Nephron (organoid): ENCODE measurements around the gene MISP.
A peak's percentile ranks its signal among the peaks of the same experiment; 100 is the strongest.

Experiments
- H3K27ac Mint-ChIP-seq, 3 experiments: 2 replicates each; pipeline ENCODE4 v1.8.0; 2020; ENCODE audit warnings: mixed read lengths in 3 of 3, mild to moderate bottlenecking in 2 of 3, moderate library complexity in 1 of 3
- H3K27me3 Mint-ChIP-seq: 2 replicates; pipeline ENCODE4 v1.8.0; 2021; ENCODE audit warnings: low read depth, mild to moderate bottlenecking, moderate library complexity, mixed read lengths
- H3K36me3 Mint-ChIP-seq: 2 replicates; pipeline ENCODE4 v1.8.0; 2020; ENCODE audit warnings: low read depth, mixed read lengths
- H3K4me1 Mint-ChIP-seq: 2 replicates; pipeline ENCODE4 v1.8.0; 2020; ENCODE audit warnings: mixed read lengths
- H3K4me3 Mint-ChIP-seq, 3 experiments: 2 replicates each; pipeline ENCODE4 v1.8.0; 2020; ENCODE audit warnings: mild to moderate bottlenecking in 3 of 3, mixed read lengths in 3 of 3, moderate library complexity in 2 of 3
- H3K9me3 Mint-ChIP-seq: 2 replicates; pipeline ENCODE4 v1.8.0; 2020; ENCODE audit warnings: mixed read lengths
- TF ChIP-seq, protein P1 (sequence below), 3 experiments: fragments of 200-600 bp; sonication (generic); IDR thresholded peaks; one replicate each; pipeline ENCODE4 v1.5.0; 2021; ENCODE audit warnings: antibody characterized with exemption in 3 of 3; ENCODE audit not compliant: unreplicated experiment in 3 of 3

Gene MISP

DNA sequence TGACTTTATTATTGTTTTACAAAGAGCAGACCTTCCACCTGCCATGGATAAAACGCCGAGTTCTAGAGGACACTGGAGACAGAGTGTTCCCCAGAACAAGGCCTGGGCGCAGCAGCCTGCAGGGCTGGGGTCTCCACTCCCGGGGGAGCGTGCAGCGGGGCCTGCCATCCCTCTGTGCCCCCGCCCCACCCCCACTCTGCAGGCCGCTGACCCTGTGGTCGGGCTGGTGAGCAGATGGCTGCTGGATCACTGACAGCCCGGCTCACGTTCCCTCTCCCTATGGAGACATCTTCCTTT is 37.7 kb downstream of the MISP start:
- peaks cover 14% of the 10 kb centered on the region for H3K4me1 Mint-ChIP-seq
- peak overlapping the region; percentile 81 to 89 (median 81) for H3K27ac Mint-ChIP-seq
- TF ChIP-seq, protein P1, sequence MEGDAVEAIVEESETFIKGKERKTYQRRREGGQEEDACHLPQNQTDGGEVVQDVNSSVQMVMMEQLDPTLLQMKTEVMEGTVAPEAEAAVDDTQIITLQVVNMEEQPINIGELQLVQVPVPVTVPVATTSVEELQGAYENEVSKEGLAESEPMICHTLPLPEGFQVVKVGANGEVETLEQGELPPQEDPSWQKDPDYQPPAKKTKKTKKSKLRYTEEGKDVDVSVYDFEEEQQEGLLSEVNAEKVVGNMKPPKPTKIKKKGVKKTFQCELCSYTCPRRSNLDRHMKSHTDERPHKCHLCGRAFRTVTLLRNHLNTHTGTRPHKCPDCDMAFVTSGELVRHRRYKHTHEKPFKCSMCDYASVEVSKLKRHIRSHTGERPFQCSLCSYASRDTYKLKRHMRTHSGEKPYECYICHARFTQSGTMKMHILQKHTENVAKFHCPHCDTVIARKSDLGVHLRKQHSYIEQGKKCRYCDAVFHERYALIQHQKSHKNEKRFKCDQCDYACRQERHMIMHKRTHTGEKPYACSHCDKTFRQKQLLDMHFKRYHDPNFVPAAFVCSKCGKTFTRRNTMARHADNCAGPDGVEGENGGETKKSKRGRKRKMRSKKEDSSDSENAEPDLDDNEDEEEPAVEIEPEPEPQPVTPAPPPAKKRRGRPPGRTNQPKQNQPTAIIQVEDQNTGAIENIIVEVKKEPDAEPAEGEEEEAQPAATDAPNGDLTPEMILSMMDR (IDR thresholded peaks at IDR 0.05; ENCODE audit: unreplicated experiment in 3 of 3), result no peak
- H3K9me3 Mint-ChIP-seq, result no peaks in the 10 kb centered on the region
- H3K27me3 Mint-ChIP-seq, result peaks cover 4% of the 10 kb centered on the region
- peak overlapping the region in 1 of 3 experiments; percentile 21 for H3K4me3 Mint-ChIP-seq
- no peaks in the 10 kb centered on the region for H3K36me3 Mint-ChIP-seq

DNA sequence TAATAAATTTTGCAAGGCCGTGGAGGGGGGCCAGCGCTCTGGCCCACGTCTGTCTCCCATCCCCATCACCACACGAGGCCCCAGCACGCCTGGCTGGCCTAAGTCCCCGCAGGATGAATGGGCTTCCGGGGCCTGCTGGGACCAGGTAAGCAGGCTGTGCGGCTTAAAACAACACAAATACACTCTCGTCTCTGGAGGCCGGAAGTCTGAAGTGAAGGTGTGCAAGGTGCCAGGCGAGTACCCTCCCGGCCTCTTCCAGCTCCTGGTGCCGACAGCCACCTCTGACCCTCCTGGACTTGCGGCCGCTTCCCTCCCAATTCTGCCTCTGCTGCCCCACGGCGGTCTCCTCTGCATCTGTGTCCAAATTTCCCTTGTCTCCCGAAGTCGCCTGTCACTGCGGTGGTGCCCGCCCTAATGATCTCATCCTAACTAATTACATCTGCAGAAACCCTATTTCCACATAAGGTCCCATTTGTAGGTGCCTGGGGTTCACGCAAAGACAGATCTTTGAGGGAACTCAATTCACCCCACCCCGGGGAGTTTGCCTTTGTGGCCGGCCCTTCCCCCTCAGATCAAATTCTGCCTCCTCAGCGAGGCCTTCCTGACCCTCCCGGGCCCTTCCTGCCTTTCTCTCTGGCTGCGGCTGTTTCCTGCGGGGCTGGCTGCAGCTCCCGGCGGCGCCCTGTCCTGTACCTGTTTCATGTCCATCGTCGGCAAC is 38.2 kb downstream of the MISP start:
- Mint-ChIP-seq H3K36me3 (no peaks in the 10 kb centered on the region), H3K4me3 (peak overlapping the region; percentile 19 to 42 (median 21)), H3K27ac (peak overlapping the region; percentile 81 to 89 (median 81)), H3K27me3 (peaks cover 4% of the 10 kb centered on the region), H3K9me3 (no peaks in the 10 kb centered on the region), H3K4me1 (peaks cover 14% of the 10 kb centered on the region)
- TF ChIP-seq, protein P1 (IDR thresholded peaks at IDR 0.05; ENCODE audit: unreplicated experiment in 3 of 3), result no peak

DNA sequence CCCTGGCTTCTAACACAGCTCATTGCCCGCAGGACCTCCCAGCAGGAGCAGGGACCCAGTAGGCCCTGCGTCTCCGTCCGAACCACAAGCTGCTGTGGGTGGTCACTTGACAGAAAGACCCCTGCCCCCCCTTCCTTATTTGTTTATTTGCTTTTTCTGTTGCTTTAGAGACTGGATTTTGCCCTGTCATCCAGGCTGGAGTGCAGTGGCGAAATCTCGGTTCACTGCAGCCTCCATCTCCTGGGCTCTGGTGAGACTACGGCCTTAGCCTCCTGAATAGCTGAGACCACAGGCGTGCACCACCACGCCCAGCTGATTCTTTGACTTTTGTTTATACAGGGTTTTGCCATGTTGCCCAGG is 38.8 kb downstream of the MISP start:
- Mint-ChIP-seq H3K4me1 (peaks cover 14% of the 10 kb centered on the region), H3K4me3 (peak overlapping the region; percentile 21 to 42 (median 38)), H3K9me3 (no peaks in the 10 kb centered on the region), H3K27me3 (peaks cover under 1% of the 10 kb centered on the region), H3K27ac (peak overlapping the region; percentile 81 to 89 (median 81)), H3K36me3 (no peaks in the 10 kb centered on the region)
- TF ChIP-seq, protein P1 (IDR thresholded peaks at IDR 0.05; ENCODE audit: unreplicated experiment in 3 of 3), result no peak

DNA sequence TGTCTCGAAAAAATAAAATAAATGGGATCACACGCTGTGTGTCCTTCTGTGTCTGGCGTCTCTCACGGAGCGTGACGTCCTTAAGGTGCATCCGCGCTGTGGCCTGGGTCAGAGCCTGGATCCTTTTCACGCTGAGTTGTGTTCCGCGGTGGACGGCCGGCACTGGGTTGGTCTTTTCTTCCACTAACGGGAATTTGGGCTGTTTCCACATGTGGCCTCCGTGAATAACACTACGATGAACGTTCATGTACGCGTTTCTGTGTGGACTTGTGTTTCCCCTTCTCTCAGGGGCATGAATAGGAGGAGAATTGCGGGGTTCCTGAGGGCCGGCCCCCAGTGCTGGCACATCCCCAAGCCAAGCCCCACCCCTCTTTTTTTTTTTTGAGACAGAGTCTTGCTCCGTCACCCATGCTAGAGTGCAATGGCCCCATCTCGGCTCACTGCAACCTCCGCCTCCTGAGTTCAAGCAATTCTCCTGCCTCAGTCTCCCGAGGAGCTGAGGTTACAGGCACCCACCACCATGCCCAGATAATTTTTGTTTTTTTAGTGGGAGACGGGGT is 40.2 kb downstream of the MISP start:
- H3K27ac Mint-ChIP-seq, result peak overlapping the region; percentile 66 to 85 (median 69)
- no peaks in the 10 kb centered on the region for H3K36me3 Mint-ChIP-seq
- no peaks in the 10 kb centered on the region for H3K27me3 Mint-ChIP-seq
- peaks cover 14% of the 10 kb centered on the region for H3K4me1 Mint-ChIP-seq
- TF ChIP-seq, protein P1 (IDR thresholded peaks at IDR 0.05; ENCODE audit: unreplicated experiment in 3 of 3), result no peak
- H3K9me3 Mint-ChIP-seq, result no peaks in the 10 kb centered on the region
- peak overlapping the region in 1 of 3 experiments; percentile 32 for H3K4me3 Mint-ChIP-seq

DNA sequence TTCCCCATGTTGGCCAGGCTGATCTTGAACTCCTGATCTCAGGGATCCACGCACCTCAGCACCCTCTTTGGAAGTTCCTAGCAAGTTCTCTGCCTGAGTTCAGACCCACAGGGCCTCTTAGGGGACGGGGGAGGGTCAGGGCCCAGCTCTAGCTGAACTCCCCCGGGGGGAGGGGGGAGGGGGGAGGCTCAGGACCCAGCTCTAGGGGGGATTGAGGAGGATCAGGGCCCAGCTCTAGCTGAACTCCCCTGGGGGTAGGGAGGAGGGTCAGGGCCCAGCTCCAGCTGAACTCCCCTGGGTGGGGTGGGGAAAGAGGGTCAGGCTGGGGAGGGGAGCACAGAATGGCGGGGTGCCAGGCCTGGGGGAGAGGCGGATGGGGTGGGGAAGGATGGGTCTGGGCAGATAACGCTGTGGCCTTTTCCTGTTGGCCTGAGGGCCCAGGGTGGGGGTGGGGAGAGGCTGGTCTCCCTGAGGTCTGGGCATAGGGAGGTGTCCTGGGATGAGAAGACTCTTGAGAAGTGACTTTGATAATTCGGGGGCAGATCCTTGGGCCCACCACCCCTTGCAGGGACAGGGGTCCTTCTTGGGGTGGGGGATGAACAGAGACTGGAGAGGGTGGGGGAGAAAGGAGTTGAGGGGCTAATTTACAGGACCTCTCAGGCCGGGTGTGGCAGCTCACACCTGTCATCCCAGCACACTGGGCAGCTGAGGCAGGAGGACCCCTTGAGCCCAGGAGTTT is 40.8 kb downstream of the MISP start:
- H3K4me3 Mint-ChIP-seq, result no peak overlapping the region
- H3K4me1 Mint-ChIP-seq, result peaks cover 17% of the 10 kb centered on the region
- H3K27ac Mint-ChIP-seq, result peak overlapping the region; percentile 69 to 85 (median 74)
- no peaks in the 10 kb centered on the region for H3K9me3 Mint-ChIP-seq
- H3K36me3 Mint-ChIP-seq, result no peaks in the 10 kb centered on the region
- no peaks in the 10 kb centered on the region for H3K27me3 Mint-ChIP-seq
- TF ChIP-seq, protein P1 (IDR thresholded peaks at IDR 0.05; ENCODE audit: unreplicated experiment in 3 of 3), result no peak
